Smooth muscle cell (in vitro differentiated cells): Measurements from ENCODE around the gene MACIR. TPM values are rescaled to one million over a fixed set of nuclear protein-coding genes. Genes with fewer than 3 reads are reported as not detected.

Source experiments
- DNase-seq: peaks from one replicate; lab custom pipeline; 2025; ENCODE audit not compliant: unreplicated experiment; lab: John Stamatoyannopoulos, UW
- H2AFZ ChIP-seq: fragments of 200-600 bp; sonication (generic); 2 replicates; pipeline ENCODE4 v1.6.0; 2016; ENCODE audit warnings: antibody characterized with exemption, low read depth, mild to moderate bottlenecking
- H3F3A ChIP-seq: fragments of 200-600 bp; sonication (generic); 2 replicates; pipeline ENCODE4 v1.6.0; 2017; ENCODE audit warnings: antibody characterized with exemption, low read depth
- H3K27ac ChIP-seq: fragments of 200-600 bp; sonication (generic); 2 replicates; pipeline ENCODE4 v1.5.1; 2016; ENCODE audit warnings: low read depth, mild to moderate bottlenecking
- H3K27me3 ChIP-seq: fragments of 200-600 bp; sonication (generic); 2 replicates; pipeline ENCODE4 v1.6.1; 2016; ENCODE audit warnings: low read depth, mild to moderate bottlenecking
- H3K36me3 ChIP-seq: fragments of 200-600 bp; sonication (generic); 2 replicates; pipeline ENCODE4 v1.5.1; 2016; ENCODE audit warnings: low read depth
- H3K4me1 ChIP-seq: fragments of 200-600 bp; sonication (generic); 2 replicates; pipeline ENCODE4 v1.5.1; 2016; ENCODE audit warnings: low read depth
- H3K4me2 ChIP-seq: fragments of 200-600 bp; sonication (generic); 2 replicates; pipeline ENCODE4 v1.6.0; 2016; ENCODE audit warnings: mild to moderate bottlenecking
- H3K4me3 ChIP-seq: fragments of 200-600 bp; sonication (generic); 2 replicates; pipeline ENCODE4 v1.5.1; 2016; ENCODE audit warnings: mild to moderate bottlenecking
- H3K79me2 ChIP-seq: fragments of 200-600 bp; sonication (generic); 2 replicates; pipeline ENCODE4 v1.6.0; 2016; ENCODE audit warnings: low read depth, mild to moderate bottlenecking
- H3K9ac ChIP-seq: fragments of 200-600 bp; sonication (generic); 2 replicates; pipeline ENCODE4 v1.6.0; 2016; ENCODE audit warnings: low read depth
- H3K9me3 ChIP-seq: fragments of 200-600 bp; sonication (generic); replicated peaks from 2 replicates; pipeline ENCODE4 v1.5.1; 2016; ENCODE audit warnings: low read depth
- H4K20me1 ChIP-seq: fragments of 200-600 bp; sonication (generic); 2 replicates; pipeline ENCODE4 v1.6.0; 2016; ENCODE audit warnings: low read depth
- CTCF ChIP-seq: fragments of 200-600 bp; sonication (generic); IDR thresholded peaks from 2 replicates; pipeline ENCODE4 v1.5.1; 2017; ENCODE audit warnings: borderline replicate concordance, mild to moderate bottlenecking, antibody characterized with exemption; ENCODE audit not compliant: insufficient read depth, poor library complexity, severe bottlenecking
- WGBS: methylation state at CpG from one replicate; pipeline ENCODE4 v1.1.7; 2016; ENCODE audit warnings: low lambda C conversion rate; 5-methylcytosine and 5-hydroxymethylcytosine counted together
- polyA plus RNA-seq: library from polyadenylated mRNA; unstranded; fragments of >200 nt; fragmentation: Nextera tagmentation; extraction: Ambion mirVana; gene quantifications from 2 replicates; pipeline ENCODE4 v1.2.1, GENCODE V29; 2016
- total RNA-seq: library from RNA; depleted of rRNA; stranded (reverse); fragments of >200 nt; gene quantifications from 2 replicates; pipeline ENCODE4 v1.2.3, GENCODE V29; 2014

MACIR gene
- total and polyA plus RNA-seq, 2 experiments from 2014 or later: 6.7 to 24.0 TPM

DNA sequence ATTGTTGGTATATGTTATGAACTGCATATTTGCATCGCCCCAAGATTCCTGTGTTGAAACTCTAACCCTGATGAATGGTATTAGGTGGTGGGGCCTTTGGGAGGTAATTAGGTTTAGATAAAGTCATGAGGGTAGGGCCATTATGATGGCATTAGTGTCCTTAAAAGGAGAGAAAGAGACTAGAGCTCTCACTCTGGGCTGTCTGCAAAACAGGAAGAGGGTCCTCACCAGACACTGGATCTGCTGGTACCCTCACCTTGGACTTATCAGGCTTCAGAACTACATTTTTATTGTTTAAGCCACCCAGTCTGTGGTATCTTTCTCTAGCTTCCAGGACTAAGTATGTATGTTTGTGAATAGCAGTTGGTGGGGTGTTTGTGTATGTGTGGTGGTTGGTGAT is 68.9 kb downstream of the MACIR start:
- DNase-seq: no peak
- 100% methylated on average over 1 of the region's 1 CpG for WGBS
- no peak for TF ChIP-seq CTCF
- H3K4me2 ChIP-seq: no peak overlapping the region
- no peaks in the 10 kb centered on the region for H3K9me3 ChIP-seq
- no peaks in the 10 kb centered on the region for H3K36me3 ChIP-seq
- H3K4me1 ChIP-seq: no peaks in the 10 kb centered on the region
- no peaks in the 10 kb centered on the region for H3K79me2 ChIP-seq
- no peak overlapping the region for H3K4me3 ChIP-seq
- no peaks in the 10 kb centered on the region for H3K27me3 ChIP-seq
- H4K20me1 ChIP-seq: no peaks in the 10 kb centered on the region
- no peaks in the 10 kb centered on the region for H3F3A ChIP-seq
- no peak overlapping the region for H2AFZ ChIP-seq
- no peak overlapping the region for H3K27ac ChIP-seq
- no peak overlapping the region for H3K9ac ChIP-seq

DNA sequence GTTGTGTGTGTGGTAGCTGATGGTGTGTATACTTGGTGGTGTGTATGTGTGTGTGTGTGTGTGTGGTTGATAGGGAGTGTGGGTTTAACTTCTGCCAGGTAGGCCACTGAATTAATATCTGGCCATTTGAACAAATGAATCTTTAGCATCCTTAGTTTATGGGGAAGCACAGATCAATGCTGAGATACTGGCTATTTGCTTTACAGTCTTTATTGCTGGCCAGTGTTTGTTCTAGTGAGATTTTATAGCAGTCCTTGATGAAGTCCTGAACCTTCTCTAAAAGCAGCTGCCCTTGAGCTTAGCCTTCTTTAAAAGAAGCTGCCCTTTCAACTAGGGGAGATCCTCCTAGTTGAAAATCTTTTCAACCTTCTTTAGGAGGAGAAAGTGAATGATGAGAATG is 69.3 kb downstream of the MACIR start:
- DNase-seq: no peak
- Histone ChIP-seq H3K4me2 (no peak overlapping the region), H3K27me3 (no peaks in the 10 kb centered on the region), H3K79me2 (no peaks in the 10 kb centered on the region), H3K9ac (no peak overlapping the region), H3K27ac (no peak overlapping the region), H4K20me1 (no peaks in the 10 kb centered on the region), H3K36me3 (no peaks in the 10 kb centered on the region), H3F3A (no peaks in the 10 kb centered on the region), H2AFZ (no peak overlapping the region), H3K4me1 (no peaks in the 10 kb centered on the region), H3K4me3 (no peak overlapping the region), H3K9me3 (no peaks in the 10 kb centered on the region)
- no peak for TF ChIP-seq CTCF

Other genes with a start within 250 kb of the MACIR start
- gene GIN1, start 138.6 kb upstream of the MACIR start, total RNA-seq: 4.8 and 16.6 TPM in 2 replicates
- 3.6 and 5.3 TPM in 2 replicates for gene GIN1, start 138.6 kb upstream of the MACIR start, polyA plus RNA-seq
- gene PPIP5K2, start 138.5 kb upstream of the MACIR start, total RNA-seq: 90.3 and 90.5 TPM in 2 replicates
- gene PPIP5K2, start 138.5 kb upstream of the MACIR start, polyA plus RNA-seq: 22.6 and 40.8 TPM in 2 replicates